ENCODE results near the gene CLCA1.

The CLCA1 gene

DNA sequence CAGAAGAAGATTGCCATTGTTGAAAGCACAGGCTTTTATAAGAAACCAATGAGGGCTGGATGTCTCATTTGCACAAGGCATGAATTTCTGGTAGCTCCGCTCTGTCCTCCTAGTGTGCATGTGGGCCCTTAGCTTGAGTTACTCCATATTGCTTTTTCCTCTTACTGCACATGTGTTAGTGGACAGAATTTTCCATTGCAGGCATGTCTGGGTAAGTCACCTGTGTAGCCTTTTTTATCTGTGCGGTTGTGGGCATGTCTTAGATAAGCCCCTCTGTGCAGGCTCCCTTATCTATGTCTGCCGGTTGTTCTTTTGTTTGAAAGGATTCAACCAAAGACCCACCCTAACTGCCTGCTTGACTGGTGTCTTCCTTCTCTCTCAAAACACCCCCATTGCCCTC, 7.2 kb upstream of the CLCA1 start:
- DNase-seq (ENCODE audit: low spot score): no peak

DNA sequence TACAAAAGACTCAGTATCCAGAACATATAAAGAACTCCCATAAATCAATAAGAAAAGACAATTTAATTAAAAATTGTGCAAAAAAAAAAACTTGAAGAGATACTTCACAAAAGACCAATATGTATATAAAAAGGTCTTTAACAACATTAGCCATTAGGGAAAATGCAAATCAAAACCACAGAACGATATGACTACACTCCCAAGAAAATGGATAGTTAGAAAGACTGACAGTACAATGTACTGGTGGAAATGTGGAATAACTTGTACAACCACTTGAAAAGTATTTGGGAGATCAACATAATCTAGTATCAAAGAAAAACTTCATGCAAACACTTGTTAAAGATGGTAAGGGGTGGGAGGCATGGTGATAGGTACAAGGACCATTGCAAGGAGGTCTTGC, 3.9 kb upstream of the CLCA1 start:
- no peak for DNase-seq (ENCODE audit: low spot score)

DNA sequence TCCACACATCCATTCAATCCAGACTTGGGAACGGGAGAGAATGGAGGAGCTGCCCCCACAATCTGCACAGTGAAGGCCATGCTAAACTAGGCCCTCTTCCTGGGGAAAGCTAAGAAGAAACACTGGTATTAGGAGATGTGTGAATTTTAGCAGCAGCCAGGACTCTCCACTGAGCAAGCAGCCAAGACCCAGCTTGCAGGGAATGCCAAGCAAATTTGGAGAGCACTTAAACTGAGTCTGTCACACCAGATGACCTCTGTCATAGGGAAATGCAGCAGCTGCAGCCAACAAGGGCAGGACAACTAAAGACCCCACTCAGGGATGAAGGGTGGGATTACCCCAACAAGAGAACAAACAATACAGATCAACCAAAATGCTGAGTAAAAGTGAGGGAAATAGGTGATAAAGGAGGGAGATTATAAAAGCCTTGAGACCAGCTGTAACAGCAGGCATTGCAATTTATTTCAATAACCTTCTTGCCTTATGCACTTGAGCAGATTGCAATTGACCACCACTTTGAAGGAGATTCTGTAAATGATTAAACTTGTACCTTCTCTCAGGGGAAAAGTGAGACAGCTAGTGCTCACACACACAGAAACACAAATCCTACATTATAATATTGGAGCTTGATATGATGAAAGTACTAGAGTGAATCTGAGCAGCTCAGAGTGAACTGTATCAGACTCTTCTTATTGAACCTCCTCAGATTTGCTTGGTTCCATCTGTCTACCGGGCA, 2.5 kb upstream of the CLCA1 start:
- no peak for DNase-seq (ENCODE audit: low spot score)

DNA sequence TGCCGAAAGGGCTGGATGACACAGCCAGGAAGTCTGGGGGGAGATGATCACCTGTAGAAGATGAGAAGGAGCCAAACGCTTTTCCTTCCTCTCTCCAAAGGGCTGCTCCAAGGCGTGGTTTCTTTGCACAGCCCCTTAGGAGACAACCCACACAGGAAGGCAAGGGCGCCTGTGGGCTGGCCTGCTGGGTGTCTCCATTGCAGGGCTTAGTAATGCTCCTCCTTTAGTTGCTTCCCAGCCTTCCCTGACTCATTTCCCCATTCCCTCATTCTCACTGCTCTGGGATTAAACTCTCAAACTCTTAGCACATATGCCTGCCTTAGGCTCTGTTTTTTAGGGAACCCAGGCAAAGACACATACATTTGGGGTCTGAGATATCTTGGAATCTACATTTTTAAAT, 1.7 kb upstream of the CLCA1 start:
- no peak for DNase-seq (ENCODE audit: low spot score)

DNA sequence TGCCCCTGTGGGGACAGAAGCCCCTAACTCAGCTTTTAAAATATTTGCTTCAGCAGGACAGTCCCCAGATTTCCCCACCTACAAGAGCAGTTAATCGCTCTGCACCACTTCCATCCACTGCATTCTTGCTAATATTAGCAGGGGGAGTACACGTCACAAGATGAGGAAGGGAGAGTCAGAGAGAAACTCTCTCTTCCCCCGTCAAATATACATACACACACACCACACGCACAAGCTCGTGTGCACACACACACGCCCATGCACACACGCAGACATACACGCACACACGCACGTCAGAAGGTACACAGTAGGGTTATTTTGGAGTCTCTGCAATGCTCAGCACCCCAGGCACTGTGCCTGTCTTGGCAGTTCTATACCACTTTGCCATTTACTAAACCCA, 2.1 kb downstream of the CLCA1 start:
- DNase-seq (ENCODE audit: low spot score): no peak

DNA sequence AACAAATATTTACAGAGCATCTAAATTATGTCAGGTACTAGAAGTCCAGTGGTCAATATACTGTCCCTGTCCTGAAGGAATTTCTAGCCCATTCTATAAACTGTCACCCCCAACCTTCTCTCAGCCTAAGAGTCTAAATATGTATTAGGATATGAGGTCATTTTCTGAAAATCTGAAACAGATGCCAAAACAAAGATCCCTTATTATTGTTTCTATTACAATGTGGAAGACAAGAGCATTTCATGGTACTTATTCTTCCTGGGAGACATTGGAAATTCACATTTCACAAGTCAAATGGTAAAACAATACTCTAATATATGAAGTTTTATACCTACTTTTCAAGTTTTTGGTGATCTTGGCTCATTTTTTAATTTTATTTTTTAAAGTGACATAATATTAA, 2.6 kb downstream of the CLCA1 start:
- DNase-seq (ENCODE audit: low spot score): no peak

DNA sequence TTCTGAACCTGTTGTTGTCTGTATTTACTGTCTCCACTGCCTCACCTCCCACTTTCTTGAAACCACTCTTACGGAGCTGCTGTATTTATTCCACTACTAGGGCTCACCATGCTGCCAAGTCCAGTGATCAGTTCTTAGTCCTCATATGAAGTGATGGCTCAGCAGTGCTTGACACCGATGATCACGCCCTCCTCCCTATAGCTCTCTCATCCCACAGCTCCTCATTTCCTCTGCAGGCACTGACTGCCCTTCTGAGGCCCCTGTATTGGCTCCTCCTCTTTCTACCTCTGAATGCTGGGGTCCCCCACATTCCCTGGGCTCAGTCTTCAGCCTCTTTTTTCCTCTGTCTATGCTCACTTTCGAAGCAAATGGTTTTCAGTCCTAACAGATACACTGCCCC, 3.4 kb downstream of the CLCA1 start:
- DNase-seq (ENCODE audit: low spot score): no peak

DNA sequence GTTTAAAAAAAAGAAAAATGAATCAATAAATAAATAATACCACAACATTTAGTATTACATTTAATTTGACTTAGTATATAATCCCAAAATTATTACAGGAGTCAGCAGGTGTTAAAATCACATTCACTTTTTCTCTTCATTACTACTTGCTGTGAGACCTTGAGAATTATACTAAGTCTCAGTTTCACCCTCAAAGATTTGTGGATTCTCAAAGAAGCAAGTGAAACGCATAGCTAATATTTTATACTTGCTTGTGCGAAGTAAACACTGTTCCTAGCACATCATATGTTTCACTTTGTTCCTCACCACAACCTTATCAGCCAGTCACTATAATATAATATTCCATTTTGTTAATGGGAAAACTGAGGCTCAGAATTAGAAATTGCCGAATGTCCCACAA, 4.0 kb downstream of the CLCA1 start:
- no peak for DNase-seq (ENCODE audit: low spot score)

DNA sequence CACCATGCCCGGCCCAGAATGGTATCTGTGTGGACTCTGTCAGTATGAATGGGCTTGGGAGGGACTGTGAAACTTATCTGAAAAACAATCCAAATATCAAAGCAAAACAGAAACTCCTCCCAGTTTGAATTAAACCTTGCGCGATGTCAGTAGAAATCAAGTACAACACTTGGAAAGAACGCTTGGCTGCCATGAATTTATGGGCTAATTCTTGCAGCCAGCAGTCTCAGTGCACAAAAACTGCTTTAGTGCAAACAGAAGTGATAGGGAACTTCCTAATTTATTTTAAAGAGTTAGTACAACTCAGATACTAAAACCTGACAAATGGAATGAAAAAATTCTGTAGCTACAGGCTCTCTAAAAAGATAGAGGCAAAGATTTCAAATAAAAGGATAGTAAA, 8.5 kb downstream of the CLCA1 start:
- DNase-seq (ENCODE audit: low spot score): no peak

DNA sequence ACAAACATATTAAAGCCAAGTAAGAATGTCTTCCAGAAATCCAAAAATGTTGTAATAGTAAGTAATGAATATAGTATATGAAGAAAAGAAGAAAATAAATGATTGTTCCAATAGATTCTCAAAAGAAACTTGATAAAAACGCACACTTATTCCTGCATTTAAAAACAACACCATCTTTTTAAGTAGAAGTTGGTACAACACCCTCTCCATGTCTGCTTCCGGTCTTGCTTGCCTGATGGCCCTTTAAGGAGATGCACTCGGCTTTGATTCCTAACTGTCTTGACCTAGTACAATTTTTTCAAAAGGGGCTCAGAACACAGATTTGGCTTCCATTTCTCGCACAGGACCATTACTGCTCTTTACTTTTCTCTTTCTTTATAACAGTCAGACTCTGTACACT, 9.0 kb downstream of the CLCA1 start:
- DNase-seq (ENCODE audit: low spot score): no peak

DNA sequence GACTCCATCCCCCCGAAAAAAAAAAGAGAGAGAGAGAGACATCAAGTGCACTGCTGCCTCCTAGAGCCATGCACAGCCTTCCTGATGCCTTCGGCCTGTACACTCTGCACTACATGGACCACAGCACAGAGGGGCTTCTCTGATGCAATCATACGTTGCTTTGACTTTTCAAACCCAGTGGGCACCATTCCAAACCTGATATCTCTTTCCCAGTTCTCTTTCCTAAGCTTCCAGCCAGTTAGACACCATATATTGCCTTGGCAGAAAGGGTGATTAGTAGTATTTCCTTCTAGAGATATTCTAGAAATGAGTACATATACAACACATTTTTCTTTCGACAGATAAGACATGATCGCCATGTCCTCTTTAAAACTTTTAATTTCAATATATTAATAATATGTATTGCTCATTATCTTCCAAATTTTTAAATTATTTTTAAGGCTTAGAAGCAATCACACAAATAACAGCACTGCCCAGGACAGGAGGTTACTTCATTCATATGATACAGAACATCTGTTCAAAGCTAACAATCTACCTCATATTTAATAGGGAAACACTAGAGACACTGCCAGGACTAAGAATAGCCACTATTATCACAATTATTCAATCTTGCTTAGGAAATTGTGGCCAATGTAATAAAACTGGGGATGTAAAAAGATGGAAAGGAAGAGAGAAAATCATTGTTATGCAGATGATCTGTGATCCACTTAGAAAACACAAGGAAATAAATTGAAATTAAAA, 9.9 kb downstream of the CLCA1 start:
- DNase-seq (ENCODE audit: low spot score): no peak

DNA sequence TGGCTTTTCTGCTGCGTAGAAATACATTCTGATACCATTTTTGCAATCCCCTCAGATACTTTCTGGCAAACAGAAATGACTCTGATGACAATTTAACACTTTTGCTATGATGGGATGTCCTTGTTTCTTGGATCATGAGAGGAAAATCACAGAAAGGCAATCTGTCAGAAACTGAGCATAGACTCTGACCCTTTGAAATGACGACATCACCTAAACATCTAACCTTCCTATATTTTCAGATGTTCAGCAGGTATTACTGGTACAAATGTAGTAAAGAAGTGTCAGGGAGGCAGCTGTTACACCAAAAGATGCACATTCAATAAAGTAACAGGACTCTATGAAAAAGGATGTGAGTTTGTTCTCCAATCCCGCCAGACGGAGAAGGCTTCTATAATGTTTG, 13.2 kb downstream of the CLCA1 start:
- no peak for DNase-seq (ENCODE audit: low spot score)

DNA sequence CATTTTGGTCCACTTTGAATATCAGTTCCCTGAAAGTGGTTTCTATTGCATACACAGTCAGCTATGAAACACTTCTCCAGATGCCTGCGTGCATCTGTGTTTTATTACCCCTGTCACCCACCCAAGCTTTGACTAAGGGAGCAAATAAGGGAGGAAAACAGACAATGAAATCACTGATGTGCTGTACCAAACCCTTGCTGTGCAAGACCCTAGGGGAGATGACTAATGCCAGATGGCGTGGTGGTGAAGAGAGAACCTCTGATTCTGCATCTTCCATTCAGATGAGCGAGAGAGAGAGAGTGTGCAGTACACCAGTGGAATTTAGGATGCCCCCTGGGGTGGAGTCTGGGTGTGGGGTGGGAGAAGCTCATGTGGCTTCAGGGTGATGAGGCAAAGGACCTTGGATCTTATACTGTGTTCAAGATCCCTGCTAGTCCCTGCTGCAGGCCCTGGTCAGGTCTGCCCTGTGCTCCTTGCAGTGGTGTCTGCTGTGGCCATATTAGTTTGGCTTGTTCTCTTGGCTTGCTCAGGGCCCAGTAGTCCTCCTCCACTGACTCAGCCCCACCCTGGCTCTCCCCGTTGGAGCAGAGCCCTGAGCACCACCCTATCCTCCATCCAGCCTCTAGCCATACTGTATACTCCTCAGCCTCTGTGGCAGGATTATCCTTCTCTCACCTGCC, 18.5 kb downstream of the CLCA1 start:
- DNase-seq (ENCODE audit: low spot score): no peak

DNA sequence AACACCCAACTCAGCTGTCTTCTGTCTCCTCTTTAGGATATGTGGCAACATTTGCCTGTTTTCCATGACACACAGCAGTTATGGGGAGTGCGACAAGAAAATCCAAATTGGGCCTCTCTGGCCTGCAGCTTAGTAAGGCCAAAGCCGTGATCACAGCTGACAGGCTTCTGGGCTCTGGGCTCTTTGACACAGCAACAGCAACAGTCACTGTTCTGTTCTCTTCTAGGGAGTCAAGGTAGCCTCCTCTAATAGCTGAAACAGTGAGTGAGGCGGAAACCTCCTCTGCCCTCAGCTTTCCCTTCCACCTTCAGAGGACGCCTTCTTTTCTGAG, 19.0 kb downstream of the CLCA1 start:
- no peak for DNase-seq (ENCODE audit: low spot score)

DNA sequence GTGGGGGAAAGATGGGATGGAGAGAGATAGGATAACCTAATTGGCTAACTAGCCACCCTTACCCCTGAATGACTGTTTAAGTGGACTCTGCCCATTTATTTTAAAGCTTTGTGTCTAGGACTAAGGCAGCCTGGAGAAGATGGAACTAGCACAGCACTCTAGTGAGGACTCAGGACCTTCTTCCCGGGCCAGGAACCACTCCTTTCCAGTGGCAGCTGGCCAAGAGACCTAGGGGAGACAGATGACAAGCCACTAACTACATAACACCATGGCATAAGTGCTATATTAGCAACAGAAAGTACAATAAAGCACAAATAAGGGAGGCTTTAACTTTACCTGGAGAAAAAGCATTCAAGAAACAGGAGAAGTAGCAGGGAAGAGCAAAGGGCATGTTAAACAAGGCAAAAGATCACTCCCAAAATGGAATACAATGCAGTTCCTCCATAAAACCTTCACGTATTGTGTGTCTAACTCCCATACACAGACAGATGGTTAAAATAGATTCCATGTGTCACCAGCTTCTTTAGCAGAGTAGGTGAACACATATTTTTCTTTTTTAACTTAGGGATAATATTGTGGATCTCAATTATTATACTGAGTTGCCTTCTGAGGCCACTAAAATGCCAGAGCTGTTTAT, 20.6 kb downstream of the CLCA1 start:
- no peak for DNase-seq (ENCODE audit: low spot score)

DNA sequence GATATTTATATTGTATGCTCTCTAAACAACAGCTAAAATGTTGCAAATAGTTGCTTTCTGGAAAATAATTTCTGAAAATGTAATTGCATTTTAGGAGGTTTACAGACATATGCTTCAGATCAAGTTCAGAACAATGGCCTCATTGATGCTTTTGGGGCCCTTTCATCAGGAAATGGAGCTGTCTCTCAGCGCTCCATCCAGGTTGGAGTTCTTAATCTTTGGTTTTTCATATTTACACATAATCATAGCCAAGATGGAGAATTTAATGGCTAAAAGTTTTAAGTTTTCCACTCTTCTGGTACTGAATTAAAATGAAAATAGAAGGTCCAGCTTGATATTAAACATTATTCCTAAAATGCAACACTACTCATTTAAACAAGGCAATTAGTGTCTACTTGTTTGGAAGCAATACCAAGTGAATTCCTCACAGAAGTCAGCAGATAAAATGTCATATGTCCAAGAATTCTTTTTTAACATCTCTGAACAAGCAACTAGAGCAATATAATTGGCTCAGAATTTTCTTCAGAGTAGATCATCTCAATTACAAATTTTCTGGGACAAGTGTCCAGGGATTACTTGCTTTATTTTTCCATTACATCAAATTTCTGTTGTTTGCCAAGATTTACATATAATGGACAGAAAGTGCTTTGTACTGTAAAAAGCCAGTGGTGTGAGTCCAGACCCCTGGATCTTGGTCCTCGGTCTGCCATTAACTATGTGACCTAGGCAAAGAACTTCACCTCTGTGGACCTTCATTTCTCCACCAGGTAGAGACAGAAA, 22.6 kb downstream of the CLCA1 start:
- DNase-seq (ENCODE audit: low spot score): no peak

DNA sequence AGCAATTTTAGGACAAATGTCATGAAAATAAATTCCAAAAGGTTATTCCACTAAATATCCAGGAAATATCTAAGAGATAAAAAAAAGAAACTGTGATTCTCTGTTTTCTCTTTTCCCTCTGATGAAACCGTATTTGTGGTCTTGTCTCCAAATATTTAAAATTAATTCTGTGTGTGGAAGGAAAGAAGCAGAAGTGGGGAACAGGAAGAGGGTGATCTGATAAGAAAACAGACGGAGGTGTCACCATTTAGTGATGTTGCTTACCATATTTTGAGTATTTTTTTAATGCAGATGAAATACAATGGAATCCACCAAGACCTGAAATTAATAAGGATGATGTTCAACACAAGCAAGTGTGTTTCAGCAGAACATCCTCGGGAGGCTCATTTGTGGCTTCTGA, 29.6 kb downstream of the CLCA1 start:
- no peak for DNase-seq (ENCODE audit: low spot score)

DNA sequence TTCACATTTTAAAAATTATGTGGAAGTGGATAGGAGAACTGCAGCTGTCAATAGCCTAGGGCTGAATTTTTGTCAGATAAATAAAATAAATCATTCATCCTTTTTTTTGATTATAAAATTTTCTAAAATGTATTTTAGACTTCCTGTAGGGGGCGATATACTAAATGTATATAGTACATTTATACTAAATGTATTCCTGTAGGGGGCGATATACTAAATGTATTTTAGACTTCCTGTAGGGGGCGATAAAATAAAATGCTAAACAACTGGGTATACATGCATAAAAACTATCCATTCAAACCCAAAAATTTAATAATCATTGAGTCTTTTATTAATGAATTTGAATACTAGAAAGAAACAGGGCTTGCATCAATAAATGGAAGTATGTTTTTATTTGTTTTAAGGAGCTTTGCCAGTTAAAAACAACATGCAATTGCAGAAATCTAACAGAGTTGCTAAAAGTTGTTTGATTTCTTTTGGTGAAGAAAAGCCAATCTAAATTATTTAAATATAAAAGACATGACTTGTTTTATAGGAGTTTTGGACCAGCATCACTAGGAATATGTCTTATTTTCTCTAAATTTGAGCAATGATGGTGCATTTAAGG, 31.4 kb downstream of the CLCA1 start:
- peak; percentile 72 for DNase-seq (ENCODE audit: low spot score)

DNA sequence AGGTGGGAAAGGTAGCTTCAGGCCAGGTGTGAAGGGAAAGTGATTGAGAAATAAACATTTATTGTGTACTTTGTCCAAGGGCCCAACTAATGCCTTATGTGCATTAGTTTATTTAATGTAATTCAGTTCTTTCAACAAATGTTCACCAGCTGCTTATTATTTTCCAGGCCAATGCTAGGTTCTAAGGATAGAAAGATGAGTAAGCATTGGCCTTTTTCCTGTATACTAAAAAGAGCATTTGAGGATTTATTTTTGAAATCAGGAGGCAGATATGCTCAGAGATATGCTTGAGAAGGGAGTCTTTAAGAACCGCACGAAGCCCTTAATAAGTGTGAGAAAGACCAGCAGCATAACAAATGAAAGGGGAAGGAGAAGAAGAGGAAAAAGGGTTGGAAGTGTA, 32.0 kb downstream of the CLCA1 start:
- DNase-seq (ENCODE audit: low spot score): no peak

DNA sequence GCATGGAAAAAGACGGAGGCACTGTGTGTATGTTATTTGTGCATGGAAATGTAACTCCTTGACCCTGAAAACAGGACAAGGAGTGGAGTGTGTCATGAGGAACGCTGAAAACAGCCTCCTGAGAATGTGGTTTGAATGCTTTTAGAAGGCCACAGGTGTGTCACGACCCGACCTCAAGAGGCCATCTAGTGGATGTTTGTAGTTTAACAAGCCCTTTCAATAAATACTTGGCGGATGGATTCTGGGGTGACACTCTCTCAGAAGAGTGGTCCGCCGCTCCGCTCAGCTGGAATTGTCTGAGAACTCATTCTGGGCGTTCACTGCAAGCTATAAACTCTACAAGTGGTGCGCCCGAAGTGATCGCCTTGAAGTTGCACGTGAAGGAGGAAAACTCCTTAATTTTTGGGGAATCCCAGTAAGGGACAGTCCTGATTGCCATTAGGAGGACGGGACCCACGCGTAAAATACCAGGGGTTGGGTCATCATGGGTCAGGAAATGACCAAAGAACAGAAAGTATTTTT, 33.5 kb downstream of the CLCA1 start:
- DNase-seq (ENCODE audit: low spot score): peak; percentile 22

DNA sequence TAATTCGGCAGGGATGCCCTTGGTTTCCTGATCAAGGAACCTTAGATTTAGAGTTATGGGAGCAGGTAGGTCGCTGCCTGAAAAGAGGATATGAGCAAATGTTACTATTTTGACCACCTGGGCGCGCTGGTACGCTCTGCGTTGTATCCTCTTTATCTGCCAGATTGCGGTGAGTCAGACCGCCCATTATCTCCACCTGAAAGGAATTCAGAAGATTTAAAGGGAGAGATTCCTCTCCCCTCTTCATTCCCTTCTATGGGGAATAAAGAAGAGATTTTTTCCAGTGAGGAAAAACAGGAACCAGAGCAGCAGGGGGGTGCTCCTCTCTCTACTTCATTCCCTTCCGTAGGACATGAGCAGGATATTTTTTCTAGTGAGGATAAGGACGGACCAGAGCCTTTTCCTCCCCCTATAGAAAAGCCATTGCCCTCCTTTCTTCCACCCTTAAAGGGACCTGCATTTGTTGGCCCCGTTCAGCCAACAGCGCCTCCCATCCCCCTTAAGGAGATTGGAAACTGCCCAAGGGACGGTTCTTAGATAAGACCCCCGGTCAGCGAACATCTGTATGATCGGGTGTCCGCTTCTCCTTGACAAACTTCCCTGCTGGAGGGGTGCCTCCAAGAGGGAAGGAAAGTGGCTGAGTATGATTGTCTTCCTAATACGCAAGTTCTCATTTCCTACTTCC, 34.1 kb downstream of the CLCA1 start:
- no peak for DNase-seq (ENCODE audit: low spot score)

Data from hematopoietic multipotent progenitor cell treated with erythropoietin and hydrocortisone succinate and interleukin-3 and kit ligand, for 17 days (in vitro differentiated cells).